Stimulated activated CD8-positive, alpha-beta memory T cell treated with anti-CD3 and anti-CD28 coated beads, Interleukin-4, amount 100 ng/mL, for 4 hours (primary cell): ENCODE measurements around the gene FSIP1.

Source experiments
- DNase-seq, 2 donors: peaks; one replicate each; pipeline ENCODE4 v3.0.0-alpha.2; 2020; ENCODE audit warnings: low read depth in 2 of 2, low spot score in 1 of 2

The FSIP1 gene

GRCh38 chr15:39721893-39722292, 60.7 kb downstream of the FSIP1 start:
- DNase-seq, result no peak

- no peak for DNase-seq
These were observed 61.7 kb downstream of the FSIP1 start for GRCh38 chr15:39720621-39721611.

GRCh38 chr15:39720081-39720480, 62.6 kb downstream of the FSIP1 start:
- no peak for DNase-seq

GRCh38 chr15:39719109-39719508, 63.5 kb downstream of the FSIP1 start:
- no peak for DNase-seq

GRCh38 chr15:39717134-39717533, 65.5 kb downstream of the FSIP1 start:
- no peak for DNase-seq

- no peak for DNase-seq
These were observed 68.4 kb downstream of the FSIP1 start for GRCh38 chr15:39714251-39714650.

- DNase-seq, result no peak
These were observed 68.8 kb downstream of the FSIP1 start for GRCh38 chr15:39713846-39714245.

GRCh38 chr15:39710681-39711080, 72.0 kb downstream of the FSIP1 start:
- no peak for DNase-seq

- no peak for DNase-seq
These were observed 72.7 kb downstream of the FSIP1 start for GRCh38 chr15:39709941-39710340.

- no peak for DNase-seq
These were observed 76.4 kb downstream of the FSIP1 start for GRCh38 chr15:39706206-39706605.

- DNase-seq, result no peak
These were observed 78.0 kb downstream of the FSIP1 start for GRCh38 chr15:39704689-39705088.

- no peak for DNase-seq
These were observed 78.4 kb downstream of the FSIP1 start for GRCh38 chr15:39704235-39704634.

GRCh38 chr15:39701988-39702387, 80.7 kb downstream of the FSIP1 start:
- no peak for DNase-seq

GRCh38 chr15:39700375-39700700, 82.3 kb downstream of the FSIP1 start:
- DNase-seq, result no peak

- no peak for DNase-seq
These were observed 82.9 kb downstream of the FSIP1 start for GRCh38 chr15:39699516-39700374.

GRCh38 chr15:39698444-39699390, 83.9 kb downstream of the FSIP1 start:
- DNase-seq, result no peak

- DNase-seq, result no peak
These were observed 85.1 kb downstream of the FSIP1 start for GRCh38 chr15:39697509-39697908.

- DNase-seq, result no peak
These were observed 86.8 kb downstream of the FSIP1 start for GRCh38 chr15:39695793-39696192.

- DNase-seq, result no peak
These were observed 90.0 kb downstream of the FSIP1 start for GRCh38 chr15:39692356-39693327.
